DOHH2 (cell line): ENCODE results near the gene SMIM15.

Experiments used
- H3F3A ChIP-seq: fragments of 200-600 bp; sonication (generic), shearing (Covaris generic); 2 replicates; pipeline ENCODE4 v1.6.0; 2016; ENCODE audit warnings: antibody characterized with exemption, mild to moderate bottlenecking; ENCODE audit not compliant: control insufficient read depth, insufficient read depth
- H3K27ac ChIP-seq: fragments of 200-600 bp; sonication (generic); 2 replicates; pipeline ENCODE4 v1.5.1; 2014; ENCODE audit warnings: low read depth, mild to moderate bottlenecking, low read length, moderate library complexity
- H3K27me3 ChIP-seq: fragments of 200-600 bp; sonication (generic); 2 replicates; pipeline ENCODE4 v1.6.1; 2014; ENCODE audit warnings: mild to moderate bottlenecking, low read length, mixed read lengths; ENCODE audit not compliant: control insufficient read depth
- H3K36me3 ChIP-seq: fragments of 200-600 bp; sonication (generic); 2 replicates; pipeline ENCODE4 v1.6.1; 2014; ENCODE audit warnings: mild to moderate bottlenecking, low read length, moderate library complexity, mixed read lengths; ENCODE audit not compliant: control insufficient read depth
- H3K4me1 ChIP-seq: fragments of 200-600 bp; sonication (generic); 2 replicates; pipeline ENCODE4 v1.6.1; 2014; ENCODE audit warnings: mild to moderate bottlenecking, low read length, mixed read lengths; ENCODE audit not compliant: control insufficient read depth
- H3K4me2 ChIP-seq: fragments of 200-600 bp; sonication (generic); 2 replicates; pipeline ENCODE4 v1.6.0; 2014; ENCODE audit warnings: mild to moderate bottlenecking, low read length, moderate library complexity
- H3K4me3 ChIP-seq: fragments of 200-600 bp; sonication (generic); 2 replicates; pipeline ENCODE4 v1.5.1; 2014; ENCODE audit warnings: mild to moderate bottlenecking, low read length, mixed read lengths
- H3K79me2 ChIP-seq: fragments of 200-600 bp; sonication (generic); 2 replicates; pipeline ENCODE4 v1.6.1; 2014; ENCODE audit warnings: mild to moderate bottlenecking, low read length, mixed read lengths; ENCODE audit not compliant: control insufficient read depth
- H3K9me2 ChIP-seq: fragments of 200-600 bp; sonication (generic); replicated peaks from 2 replicates; pipeline ENCODE4 v1.6.1; 2014; ENCODE audit warnings: mild to moderate bottlenecking, low read length, mixed read lengths; ENCODE audit not compliant: control insufficient read depth
- H3K9me3 ChIP-seq: fragments of 200-600 bp; sonication (generic); 2 replicates; pipeline ENCODE4 v1.6.1; 2014; ENCODE audit warnings: antibody characterized with exemption, low read length, mixed read lengths; ENCODE audit not compliant: control insufficient read depth, insufficient read depth
- H4K20me1 ChIP-seq: fragments of 200-600 bp; sonication (generic); 2 replicates; pipeline ENCODE4 v1.6.0; 2014; ENCODE audit warnings: low read depth, mild to moderate bottlenecking, antibody characterized with exemption, low read length, moderate library complexity; ENCODE audit not compliant: control insufficient read depth, insufficient read depth
- EZH2phosphoT487 ChIP-seq: fragments of 200-600 bp; sonication (generic); IDR thresholded peaks from 2 replicates; pipeline ENCODE4 v1.6.1; 2017; ENCODE audit warnings: borderline replicate concordance, mild to moderate bottlenecking, antibody characterized with exemption, low read length, moderate library complexity, mixed read lengths
- TF ChIP-seq, protein P1 (sequence below): fragments of 200-600 bp; sonication (generic); IDR thresholded peaks from one replicate; pipeline ENCODE4 v1.5.1; 2014; ENCODE audit warnings: antibody characterized with exemption, mild to moderate bottlenecking, low read depth, low read length; ENCODE audit not compliant: poor library complexity, severe bottlenecking

SMIM15 gene

DNA sequence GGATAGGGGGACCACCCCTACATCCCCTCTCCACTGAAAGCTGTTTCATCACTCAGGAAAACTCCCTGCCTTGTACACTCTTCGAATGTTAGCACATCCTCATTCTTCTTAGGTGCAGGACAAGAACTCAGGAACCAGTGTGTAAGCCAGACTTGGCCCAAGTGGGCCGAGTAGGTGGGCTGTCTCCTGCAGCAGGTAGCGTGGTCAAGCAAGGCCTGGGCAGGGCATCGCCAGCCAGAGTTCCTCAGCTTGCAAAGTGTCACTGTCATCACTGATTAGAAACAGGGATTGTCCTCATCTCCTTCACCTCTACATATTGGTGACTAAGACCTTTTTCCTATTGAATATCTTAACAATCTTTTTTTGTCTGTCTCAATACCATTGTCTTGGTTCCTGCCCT is 22.3 kb downstream of the SMIM15 start:
- no peak overlapping the region for H3K4me2 ChIP-seq
- H3F3A ChIP-seq: no peaks in the 10 kb centered on the region
- H3K27me3 ChIP-seq: no peaks in the 10 kb centered on the region
- no peaks in the 10 kb centered on the region for H3K36me3 ChIP-seq
- no peaks in the 10 kb centered on the region for H3K79me2 ChIP-seq
- H3K4me1 ChIP-seq: no peaks in the 10 kb centered on the region
- no peak for TF ChIP-seq EZH2phosphoT487
- TF ChIP-seq, protein P1, sequence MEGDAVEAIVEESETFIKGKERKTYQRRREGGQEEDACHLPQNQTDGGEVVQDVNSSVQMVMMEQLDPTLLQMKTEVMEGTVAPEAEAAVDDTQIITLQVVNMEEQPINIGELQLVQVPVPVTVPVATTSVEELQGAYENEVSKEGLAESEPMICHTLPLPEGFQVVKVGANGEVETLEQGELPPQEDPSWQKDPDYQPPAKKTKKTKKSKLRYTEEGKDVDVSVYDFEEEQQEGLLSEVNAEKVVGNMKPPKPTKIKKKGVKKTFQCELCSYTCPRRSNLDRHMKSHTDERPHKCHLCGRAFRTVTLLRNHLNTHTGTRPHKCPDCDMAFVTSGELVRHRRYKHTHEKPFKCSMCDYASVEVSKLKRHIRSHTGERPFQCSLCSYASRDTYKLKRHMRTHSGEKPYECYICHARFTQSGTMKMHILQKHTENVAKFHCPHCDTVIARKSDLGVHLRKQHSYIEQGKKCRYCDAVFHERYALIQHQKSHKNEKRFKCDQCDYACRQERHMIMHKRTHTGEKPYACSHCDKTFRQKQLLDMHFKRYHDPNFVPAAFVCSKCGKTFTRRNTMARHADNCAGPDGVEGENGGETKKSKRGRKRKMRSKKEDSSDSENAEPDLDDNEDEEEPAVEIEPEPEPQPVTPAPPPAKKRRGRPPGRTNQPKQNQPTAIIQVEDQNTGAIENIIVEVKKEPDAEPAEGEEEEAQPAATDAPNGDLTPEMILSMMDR: no peak
- H3K9me2 ChIP-seq: no peaks in the 10 kb centered on the region
- H3K27ac ChIP-seq: no peak overlapping the region
- no peak overlapping the region for H3K4me3 ChIP-seq
- H3K9me3 ChIP-seq: no peaks in the 10 kb centered on the region
- no peaks in the 10 kb centered on the region for H4K20me1 ChIP-seq

DNA sequence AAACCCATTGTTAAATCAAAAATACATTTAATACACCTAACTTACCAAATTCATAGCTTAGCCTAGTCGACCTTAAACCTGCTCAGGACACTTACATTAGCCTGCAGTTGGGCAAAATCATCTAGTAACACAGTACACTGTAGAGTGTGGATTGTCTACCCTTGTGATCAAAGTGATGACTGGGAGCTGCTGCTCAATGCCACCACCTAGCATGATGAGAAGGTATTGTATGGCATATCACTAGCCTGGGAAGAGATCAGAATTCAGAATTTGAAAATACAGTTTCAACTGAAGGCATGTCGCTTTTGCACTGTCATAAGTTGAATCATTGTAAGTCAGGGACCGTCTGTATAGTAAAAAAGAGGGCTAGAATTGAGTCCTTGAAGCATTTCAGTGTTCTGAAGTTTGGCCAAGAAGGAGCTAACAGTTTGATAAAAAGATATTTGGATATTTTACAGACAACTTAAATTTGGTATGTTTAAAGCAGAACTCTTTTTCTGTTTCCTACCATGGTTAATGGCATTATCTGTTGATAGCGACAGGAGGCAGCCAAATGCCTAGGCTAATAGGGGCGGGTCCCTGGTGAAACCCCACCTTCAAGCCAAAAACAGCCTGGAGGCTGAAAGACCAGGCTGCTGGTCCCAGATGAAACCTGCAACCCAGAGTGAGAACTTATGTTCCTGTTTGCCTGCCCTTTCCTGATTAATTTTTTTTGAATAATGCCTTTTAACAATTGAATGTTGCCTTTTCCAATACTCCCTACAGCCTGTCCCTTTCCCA is 23.0 kb downstream of the SMIM15 start:
- H3K4me3 ChIP-seq: no peak overlapping the region
- no peaks in the 10 kb centered on the region for H3K9me3 ChIP-seq
- H3K4me1 ChIP-seq: no peaks in the 10 kb centered on the region
- TF ChIP-seq, protein P1: no peak
- TF ChIP-seq EZH2phosphoT487: no peak
- H4K20me1 ChIP-seq: no peaks in the 10 kb centered on the region
- no peaks in the 10 kb centered on the region for H3K36me3 ChIP-seq
- no peak overlapping the region for H3K27ac ChIP-seq
- H3K9me2 ChIP-seq: no peaks in the 10 kb centered on the region
- no peaks in the 10 kb centered on the region for H3K27me3 ChIP-seq
- H3K79me2 ChIP-seq: no peaks in the 10 kb centered on the region
- H3F3A ChIP-seq: no peaks in the 10 kb centered on the region
- H3K4me2 ChIP-seq: no peak overlapping the region

DNA sequence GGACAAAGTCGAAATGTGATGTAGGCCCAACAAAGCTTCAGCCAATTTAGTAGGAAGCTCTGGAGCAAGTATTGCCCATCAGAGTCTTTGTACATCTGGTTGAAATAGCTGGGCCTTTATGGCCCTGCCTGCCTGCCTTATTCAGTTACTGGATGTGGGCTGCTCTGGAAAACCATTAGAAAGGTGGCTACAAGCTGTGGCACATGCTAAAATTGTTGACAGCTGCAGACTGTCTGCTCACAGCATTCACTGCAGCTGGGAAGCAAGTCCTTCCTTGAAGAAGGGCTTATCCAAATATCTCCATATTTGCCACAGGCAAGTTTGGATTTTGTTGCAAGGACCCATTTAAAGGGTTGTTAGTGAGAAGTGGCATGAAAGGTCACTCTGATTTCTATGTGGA is 24.4 kb downstream of the SMIM15 start:
- H3F3A ChIP-seq: no peaks in the 10 kb centered on the region
- H3K4me3 ChIP-seq: no peak overlapping the region
- no peaks in the 10 kb centered on the region for H4K20me1 ChIP-seq
- H3K4me1 ChIP-seq: no peaks in the 10 kb centered on the region
- H3K9me3 ChIP-seq: no peaks in the 10 kb centered on the region
- H3K36me3 ChIP-seq: no peaks in the 10 kb centered on the region
- no peak overlapping the region for H3K4me2 ChIP-seq
- no peak overlapping the region for H3K27ac ChIP-seq
- H3K9me2 ChIP-seq: no peaks in the 10 kb centered on the region
- TF ChIP-seq EZH2phosphoT487: no peak
- TF ChIP-seq, protein P1: no peak
- no peaks in the 10 kb centered on the region for H3K79me2 ChIP-seq
- H3K27me3 ChIP-seq: no peaks in the 10 kb centered on the region
